ENCODE results near the gene PBX2.

DNA sequence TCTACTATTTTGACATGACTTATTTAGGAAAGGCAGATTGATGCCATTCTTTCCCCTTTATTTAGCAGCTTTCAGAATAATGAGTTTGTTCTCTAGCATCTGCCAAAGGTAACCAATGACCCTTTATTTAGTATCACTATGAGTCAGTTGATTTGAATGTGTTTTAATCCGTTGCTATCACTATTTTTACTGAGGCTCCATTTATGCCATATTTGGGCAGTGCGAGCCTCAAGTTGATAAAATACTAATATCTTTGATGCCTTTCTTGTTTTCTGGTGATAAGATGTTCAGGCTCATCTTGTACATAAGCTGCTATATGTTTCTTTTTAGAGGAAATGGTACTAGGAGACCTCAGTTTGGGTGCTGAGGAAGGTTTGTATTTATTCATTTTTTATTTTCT is 49.5 kb upstream of the PBX2 start:
- TF ChIP-seq POLR2A (IDR thresholded peaks at IDR 0.05; ENCODE audit: extremely low read depth, insufficient read length) (no peak), MYC (IDR thresholded peaks at IDR 0.05; ENCODE audit: low read depth, low read length) (no peak)
- TF ChIP-seq, protein P1, sequence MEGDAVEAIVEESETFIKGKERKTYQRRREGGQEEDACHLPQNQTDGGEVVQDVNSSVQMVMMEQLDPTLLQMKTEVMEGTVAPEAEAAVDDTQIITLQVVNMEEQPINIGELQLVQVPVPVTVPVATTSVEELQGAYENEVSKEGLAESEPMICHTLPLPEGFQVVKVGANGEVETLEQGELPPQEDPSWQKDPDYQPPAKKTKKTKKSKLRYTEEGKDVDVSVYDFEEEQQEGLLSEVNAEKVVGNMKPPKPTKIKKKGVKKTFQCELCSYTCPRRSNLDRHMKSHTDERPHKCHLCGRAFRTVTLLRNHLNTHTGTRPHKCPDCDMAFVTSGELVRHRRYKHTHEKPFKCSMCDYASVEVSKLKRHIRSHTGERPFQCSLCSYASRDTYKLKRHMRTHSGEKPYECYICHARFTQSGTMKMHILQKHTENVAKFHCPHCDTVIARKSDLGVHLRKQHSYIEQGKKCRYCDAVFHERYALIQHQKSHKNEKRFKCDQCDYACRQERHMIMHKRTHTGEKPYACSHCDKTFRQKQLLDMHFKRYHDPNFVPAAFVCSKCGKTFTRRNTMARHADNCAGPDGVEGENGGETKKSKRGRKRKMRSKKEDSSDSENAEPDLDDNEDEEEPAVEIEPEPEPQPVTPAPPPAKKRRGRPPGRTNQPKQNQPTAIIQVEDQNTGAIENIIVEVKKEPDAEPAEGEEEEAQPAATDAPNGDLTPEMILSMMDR (IDR thresholded peaks at IDR 0.05; ENCODE audit: low read depth, low read length): no peak
- TF ChIP-seq, protein P2, sequence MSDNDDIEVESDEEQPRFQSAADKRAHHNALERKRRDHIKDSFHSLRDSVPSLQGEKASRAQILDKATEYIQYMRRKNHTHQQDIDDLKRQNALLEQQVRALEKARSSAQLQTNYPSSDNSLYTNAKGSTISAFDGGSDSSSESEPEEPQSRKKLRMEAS (IDR thresholded peaks at IDR 0.05; ENCODE audit: low read depth, low read length): no peak

Data from NB4 (cell line).